Transverse colon (tissue), 3 donors: ENCODE measurements around the gene DHCR24.

Source experiments
- POLR2A ChIP-seq: fragments of 450-650 bp; IDR thresholded peaks from one replicate; pipeline ENCODE4 v1.6.1; 2016; ENCODE audit warnings: antibody characterized with exemption, mild to moderate bottlenecking, moderate library complexity
- TF ChIP-seq, protein P1 (sequence below), 5 experiments: fragments of 200-600 bp in 3 of 5; fragments of 450-650 bp in 2 of 5; sonication (generic) in 3 of 5; IDR thresholded peaks; 1 replicate in 2 of 5; 2 replicates in 3 of 5; pipeline ENCODE4 v1.5.1; 2016 to 2017; ENCODE audit warnings: antibody characterized with exemption in 5 of 5, inconsistent platforms in 3 of 5, mild to moderate bottlenecking in 2 of 5, moderate library complexity in 1 of 5

DNA sequence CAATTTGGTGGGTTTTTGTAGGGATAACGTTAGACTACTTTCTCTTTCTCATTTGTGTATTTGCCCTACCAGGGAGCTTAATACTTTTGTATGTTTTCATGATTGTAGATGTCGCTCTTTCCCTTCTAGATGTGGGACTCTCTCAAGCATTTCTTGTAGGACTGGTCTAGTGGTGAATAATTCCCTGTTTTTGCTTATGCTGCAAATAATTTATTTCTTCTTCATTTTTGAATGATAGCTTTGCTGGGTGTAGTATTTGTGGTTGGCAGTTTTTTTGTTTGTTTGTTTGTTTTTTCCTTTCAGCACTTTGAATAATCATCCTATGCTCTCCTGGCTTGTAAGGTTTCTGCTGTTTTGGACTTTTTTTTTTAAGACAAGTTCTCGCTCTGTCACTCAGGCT is 63.3 kb downstream of the DHCR24 start:
- no peak for TF ChIP-seq POLR2A
- TF ChIP-seq, protein P1, sequence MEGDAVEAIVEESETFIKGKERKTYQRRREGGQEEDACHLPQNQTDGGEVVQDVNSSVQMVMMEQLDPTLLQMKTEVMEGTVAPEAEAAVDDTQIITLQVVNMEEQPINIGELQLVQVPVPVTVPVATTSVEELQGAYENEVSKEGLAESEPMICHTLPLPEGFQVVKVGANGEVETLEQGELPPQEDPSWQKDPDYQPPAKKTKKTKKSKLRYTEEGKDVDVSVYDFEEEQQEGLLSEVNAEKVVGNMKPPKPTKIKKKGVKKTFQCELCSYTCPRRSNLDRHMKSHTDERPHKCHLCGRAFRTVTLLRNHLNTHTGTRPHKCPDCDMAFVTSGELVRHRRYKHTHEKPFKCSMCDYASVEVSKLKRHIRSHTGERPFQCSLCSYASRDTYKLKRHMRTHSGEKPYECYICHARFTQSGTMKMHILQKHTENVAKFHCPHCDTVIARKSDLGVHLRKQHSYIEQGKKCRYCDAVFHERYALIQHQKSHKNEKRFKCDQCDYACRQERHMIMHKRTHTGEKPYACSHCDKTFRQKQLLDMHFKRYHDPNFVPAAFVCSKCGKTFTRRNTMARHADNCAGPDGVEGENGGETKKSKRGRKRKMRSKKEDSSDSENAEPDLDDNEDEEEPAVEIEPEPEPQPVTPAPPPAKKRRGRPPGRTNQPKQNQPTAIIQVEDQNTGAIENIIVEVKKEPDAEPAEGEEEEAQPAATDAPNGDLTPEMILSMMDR (IDR thresholded peaks at IDR 0.05) = no peak
